GM18867 (cell line): ENCODE results near the gene PKIB.
A peak's percentile ranks its signal among the peaks of the same experiment; 100 is the strongest.

Experiments used
- ATAC-seq: cut with Tn5 transposase; IDR thresholded peaks from one replicate; pipeline ENCODE4 v1.9.1; 2021; ENCODE audit warnings: mild to moderate bottlenecking, moderate library complexity; ENCODE audit not compliant: unreplicated experiment

Gene PKIB

DNA sequence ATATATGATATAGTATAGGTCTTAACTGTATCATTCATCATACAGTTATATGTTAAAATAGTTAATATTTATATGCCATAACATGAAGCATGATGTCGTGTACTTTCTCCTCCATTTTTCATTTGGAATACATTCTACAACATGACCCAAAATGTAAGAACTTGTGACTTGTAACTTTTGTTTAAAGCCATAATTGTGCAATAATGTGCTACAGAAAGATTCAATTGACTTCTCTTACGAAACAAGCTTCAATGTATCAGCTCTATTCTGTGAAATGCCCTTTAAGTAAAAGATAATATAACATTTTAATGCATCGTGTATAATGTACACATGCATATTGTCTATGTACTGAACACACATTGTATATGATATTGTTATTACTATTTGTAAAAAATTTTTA, 92.6 kb downstream of the PKIB start:
- ATAC-seq: no peak

- no peak for ATAC-seq
Measured at GRCh38 chr6:122704066-122704465, 93.9 kb downstream of the PKIB start.

DNA sequence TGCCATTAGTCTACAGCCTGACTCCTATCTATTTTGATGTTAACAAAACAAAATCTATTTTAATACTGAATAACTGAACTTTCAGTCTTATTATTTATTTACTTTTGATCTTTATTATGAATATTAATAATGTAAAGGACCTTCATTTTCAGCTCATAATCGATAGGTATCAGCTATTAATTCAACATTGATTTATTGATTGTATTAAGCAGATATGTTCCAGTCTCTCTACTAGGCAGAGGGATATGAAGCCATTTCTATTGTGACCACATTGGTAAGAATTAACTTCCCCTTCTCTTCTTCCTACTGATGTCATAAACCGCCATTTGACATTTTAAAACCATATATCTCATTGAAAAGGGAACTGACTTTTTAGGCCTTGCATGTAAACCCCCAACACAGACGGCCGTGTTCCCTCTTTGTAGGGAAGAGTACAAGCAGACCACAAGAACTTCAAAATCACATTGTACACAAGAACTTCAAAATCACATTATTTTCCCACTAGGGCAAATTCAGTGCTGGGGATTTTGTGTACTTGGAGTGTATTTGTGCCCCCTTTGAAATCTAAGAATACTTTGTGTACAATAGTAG, 99.8 kb downstream of the PKIB start:
- ATAC-seq: peak; percentile 93

- ATAC-seq: no peak
Measured at GRCh38 chr6:122710908-122711635, 100.9 kb downstream of the PKIB start.

DNA sequence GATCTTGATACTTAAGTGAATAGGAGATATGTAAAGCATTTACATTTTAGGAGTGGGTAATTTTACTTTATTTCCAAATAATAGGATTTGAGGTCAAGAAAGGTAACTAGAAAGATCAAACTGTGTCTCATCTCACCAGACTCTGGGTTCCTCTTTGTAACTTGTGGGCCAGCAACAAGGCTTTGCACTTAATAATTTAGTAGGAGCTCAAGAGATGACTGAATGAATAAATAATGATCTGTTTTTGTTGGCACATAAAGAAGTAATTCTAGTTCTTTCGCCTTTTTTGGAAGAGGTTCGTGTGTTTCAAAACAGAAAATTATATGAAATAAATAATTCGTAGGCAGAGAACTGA, 101.9 kb downstream of the PKIB start:
- ATAC-seq: no peak

GRCh38 chr6:122712448-122713137, 102.4 kb downstream of the PKIB start:
- ATAC-seq: no peak

GRCh38 chr6:122713138-122713537, 102.9 kb downstream of the PKIB start:
- no peak for ATAC-seq

- ATAC-seq: peak; percentile 45
Measured at GRCh38 chr6:122714059-122714458, 103.9 kb downstream of the PKIB start.

DNA sequence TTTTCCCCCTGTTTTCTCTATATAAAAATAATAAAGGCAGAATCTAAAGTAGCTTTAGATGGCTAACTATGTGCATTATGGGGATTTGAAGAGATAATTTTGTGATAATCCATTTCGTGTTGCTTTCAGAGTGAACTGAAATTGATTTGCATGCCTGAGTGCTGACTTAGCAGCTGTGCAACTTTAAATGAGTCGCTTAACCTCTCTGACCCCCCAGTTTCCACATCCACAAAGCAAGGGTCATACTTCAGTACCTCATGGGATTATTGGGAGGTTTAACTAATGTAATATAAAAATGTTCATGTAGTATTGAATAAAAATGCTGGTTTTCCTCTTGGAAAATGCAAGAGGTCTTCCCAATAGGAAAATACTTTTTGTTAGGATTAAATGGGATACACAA, 105.5 kb downstream of the PKIB start:
- no peak for ATAC-seq

- ATAC-seq: no peak
Measured at GRCh38 chr6:122717350-122717749, 107.1 kb downstream of the PKIB start.

- ATAC-seq: no peak
Measured at GRCh38 chr6:122718616-122719015, 108.4 kb downstream of the PKIB start.

DNA sequence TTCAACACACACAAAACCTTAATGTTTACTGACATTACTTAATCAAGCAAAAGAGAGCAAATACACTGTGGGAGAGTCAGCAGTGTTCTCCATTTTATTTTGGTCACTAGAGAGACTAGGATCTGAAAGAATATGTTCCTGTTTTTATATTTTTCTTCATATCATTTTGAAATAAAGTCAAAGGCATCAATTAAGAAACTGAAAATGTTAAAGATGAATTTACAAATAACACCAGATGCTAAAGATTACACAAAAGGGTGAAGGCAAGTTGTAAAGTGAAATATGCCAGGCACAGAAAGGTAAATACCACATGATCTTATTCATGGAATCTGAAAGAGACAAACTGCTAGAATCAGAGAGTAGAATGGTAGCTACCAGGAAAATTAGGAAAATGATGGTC, 109.0 kb downstream of the PKIB start:
- no peak for ATAC-seq

DNA sequence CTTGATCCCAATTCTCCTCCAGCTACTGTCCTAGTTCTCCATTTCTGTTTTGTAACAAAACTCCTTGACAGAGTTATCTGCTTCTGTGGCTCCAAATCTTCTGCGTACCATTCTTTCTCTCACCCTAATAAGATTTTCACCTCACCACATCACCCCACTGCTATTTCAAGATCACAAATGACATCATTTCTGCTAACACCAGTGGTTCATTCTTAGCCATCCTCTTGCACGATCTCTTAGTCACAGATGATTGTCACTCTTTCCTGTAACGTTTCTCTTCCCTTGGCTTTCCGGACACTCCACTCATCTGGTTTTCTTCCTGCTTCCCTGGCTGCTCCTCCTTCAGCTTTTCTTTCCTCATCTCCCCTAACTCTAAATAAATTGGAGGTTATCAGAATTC, 112.5 kb downstream of the PKIB start:
- no peak for ATAC-seq

- peak; percentile 54 for ATAC-seq
Measured at GRCh38 chr6:122726649-122727048, 116.4 kb downstream of the PKIB start.

DNA sequence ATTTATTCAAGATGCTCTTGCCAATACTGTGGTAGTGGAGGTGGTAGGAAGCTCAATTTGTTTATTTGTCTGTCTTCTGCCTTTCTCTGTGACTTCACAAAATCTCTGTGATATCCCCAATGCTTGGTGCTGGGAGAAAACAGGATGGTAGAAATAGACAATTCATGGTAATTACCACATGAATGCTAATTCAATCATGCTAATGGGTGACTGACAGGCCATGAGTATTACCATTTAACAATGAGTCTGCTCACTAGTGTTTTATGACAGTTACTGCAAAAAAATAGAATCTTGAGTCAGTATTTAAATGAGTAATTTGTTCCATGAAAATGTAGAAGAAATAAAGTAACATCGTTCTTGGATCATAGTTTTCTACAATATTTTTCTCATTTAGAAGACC, 117.0 kb downstream of the PKIB start:
- ATAC-seq: no peak

DNA sequence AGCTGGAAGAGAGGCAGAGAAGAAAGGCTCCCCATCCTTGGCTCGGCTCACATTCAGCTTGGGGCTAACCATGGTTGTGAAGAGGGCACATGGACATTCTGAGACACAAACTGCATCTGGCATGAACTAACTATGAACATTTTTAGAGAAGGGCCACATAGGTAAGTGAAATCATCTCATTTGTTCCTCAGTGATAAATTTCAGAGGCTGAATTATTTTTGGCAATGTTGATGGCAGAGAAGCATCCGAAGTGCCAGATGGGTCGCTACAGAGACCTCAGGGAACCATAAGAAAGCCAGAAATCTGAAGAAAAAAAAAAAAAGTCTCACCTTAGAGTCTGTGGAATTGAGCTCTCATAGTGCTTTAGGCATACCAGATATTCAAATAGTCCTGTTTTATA, 120.1 kb downstream of the PKIB start:
- ATAC-seq: no peak

DNA sequence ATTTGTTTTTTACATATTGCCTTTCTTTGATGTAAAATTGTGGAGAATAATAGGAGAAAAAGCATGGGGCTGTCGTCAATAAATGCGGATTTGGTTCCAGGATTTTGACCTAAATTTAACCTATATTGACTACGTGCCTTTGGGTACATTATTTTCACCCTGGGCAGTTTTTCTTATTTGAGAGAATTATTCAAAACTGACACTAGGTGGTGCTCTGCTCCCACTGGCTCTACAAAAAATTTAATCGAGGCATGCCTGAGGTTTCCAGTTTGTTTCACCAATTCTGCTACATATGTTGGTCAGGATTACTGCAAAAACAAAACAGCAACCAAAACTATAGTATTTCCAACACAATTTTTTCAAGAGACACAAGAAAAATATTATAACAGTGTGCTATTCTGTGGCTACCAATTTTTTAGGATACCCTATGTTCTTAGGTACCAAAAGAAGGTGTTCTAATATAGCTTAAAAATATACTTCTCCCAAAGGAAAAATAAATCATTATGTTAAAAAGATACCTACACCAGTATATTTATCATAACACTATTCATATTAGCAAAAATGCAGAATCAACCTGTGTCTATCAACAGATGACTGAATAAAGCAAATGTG, 120.7 kb downstream of the PKIB start:
- peak; percentile 56 for ATAC-seq

DNA sequence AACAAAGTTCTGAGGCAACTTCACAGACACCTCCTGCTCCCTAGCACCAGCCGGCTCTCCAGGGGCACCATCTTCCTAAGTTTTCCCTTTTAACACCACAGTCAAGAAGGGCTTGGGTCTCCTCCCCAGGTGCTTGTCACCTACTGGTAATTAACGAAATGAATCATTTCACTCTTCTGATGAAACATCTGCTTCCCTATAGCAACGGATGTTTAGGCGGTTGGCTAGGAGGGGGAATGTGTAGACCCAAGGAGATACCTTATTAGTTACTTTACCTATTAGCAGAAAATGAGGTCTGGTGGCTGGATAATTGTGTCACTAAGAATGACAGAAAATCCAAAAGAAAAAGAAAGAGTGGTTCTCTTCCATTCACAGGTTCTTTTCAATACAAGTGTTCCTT, 123.1 kb downstream of the PKIB start:
- ATAC-seq: no peak

DNA sequence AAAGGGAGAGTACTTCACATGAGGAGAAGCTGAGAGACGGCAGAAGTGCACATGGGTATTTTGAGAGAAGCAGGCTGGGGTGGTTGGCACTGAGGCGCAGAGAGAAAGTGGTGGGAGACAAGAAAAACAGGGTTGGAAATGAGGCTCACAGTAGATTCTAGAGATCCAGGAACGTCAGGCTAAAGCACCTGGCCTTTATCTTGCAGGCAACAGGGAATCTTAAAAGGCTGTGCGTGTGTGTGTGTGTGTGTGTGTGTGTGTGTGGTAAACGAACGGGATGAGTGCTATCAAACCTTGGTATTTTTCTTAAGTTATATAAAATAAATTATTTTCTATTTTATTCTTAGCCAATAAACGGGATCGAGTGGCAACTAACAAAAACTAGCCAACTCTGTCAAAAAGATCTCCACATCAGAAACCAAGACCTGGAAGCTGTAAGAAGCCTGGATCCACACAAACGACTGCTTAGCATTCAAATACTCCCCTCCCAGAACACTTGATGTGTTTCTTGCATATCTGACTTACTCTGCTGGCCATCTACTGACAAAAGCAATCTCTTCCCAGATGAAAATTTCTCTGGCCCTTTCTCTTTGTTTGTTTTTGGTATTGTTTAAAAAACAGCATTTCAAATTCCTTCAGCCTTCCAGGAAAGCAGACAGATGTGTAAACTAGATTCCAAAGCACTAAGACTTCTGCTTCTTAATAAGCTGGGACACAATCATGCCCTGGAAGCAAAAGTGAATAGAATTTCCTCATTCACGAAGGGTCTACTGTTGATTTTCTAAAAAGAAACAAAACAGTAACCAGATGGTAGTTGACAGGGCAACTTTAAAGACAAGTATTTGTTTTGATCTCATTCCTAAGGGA, 124.6 kb downstream of the PKIB start:
- no peak for ATAC-seq

DNA sequence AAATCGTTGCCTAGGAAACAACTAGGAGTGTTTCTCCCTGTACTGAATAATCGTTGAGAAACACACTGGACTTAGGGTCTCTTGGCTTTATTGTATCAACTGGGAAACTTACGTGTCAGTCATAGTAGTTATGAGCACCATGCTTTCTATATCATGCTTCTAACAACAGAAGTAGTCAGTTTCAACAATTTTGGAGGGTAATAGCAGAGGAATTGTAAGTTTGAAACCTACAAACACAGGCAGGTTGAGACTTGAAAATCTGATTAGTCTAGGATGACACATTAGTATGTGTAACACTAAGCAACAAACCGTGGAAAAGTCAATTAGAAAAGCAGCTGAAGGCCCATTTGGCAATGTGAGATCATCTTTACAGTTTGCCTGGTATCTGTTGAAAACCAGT, 125.4 kb downstream of the PKIB start:
- no peak for ATAC-seq

DNA sequence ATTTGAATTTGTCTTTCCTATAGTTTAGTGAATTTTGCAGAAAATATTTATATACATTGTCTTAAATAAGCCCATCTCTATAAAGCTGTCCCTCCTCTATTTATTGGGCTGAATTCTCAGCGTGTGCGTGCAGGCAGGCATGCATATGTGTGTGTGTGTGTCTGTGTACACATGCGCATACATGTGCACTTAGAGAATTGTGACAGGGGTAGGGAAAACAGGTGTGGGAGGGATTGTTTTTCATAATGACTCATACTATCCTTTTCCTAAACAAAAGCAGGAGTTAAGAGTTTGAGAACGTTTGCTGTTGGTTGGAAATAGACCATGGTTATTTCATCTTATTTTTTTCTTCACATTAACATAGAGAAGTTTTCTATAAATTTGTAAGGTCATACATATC, 126.0 kb downstream of the PKIB start:
- ATAC-seq: no peak
